ENCODE results near the gene APOA5.
"Not testable (repeated sequence)": the region's sequence is repeated elsewhere in the genome, so short reads cannot be mapped to it uniquely, and the experiment has no call there.

APOA5 gene

GRCh38 chr11:116807601-116808261, 16.1 kb upstream of the APOA5 start:
- TF ChIP-seq CTCF (IDR thresholded peaks at IDR 0.05; ENCODE audit: low read depth, low read length): no peak
- no peak for DNase-seq (ENCODE audit: low read depth in 2 of 2)
- no peak overlapping the region for H3K4me3 ChIP-seq (replicated peaks in 1 of 2; ENCODE audit: low read depth in 2 of 2, low read length in 2 of 2)

DNA sequence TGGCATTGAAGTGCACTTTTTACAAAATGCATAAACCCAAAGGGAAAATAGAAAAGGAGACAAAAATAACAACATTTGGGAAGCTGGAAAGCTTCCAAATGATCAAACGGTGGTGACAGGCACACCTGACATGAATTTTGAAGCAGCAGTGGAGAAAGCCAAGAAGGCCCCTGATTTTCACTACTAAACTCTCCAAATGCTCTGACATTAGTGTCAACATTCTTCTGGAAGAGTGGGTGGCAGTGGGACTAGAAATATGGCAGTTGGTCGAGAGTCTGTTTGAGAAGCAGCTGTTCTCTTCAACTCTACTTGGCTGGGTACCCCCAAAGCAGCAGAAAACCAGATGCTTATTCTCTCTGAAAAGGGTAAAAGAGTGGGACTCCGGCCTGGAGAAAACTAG, 12.3 kb upstream of the APOA5 start:
- no peak for DNase-seq (ENCODE audit: low read depth in 2 of 2)
- H3K4me3 ChIP-seq (replicated peaks in 1 of 2; ENCODE audit: low read depth in 2 of 2, low read length in 2 of 2): no peak overlapping the region
- TF ChIP-seq CTCF (IDR thresholded peaks at IDR 0.05; ENCODE audit: low read depth, low read length): no peak

DNA sequence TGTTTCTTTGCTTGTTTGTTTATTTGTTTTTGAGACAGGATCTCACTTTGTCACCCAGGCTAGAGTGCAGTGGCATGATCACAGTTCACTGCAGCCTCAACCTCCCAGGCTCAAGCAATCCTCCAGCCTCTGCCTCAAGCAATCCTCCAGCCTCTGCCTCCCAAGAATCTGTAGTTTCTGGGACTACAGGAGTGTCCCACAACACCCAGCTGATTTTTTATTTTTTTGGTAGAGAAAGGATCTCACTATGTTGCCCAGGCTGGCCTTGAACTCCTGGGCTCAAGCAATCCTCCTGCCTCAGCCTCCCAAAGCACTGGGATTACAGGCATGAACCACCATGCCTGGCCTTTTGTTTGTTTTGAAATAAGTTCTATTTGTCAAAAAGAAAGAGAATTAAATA, 10.0 kb upstream of the APOA5 start:
- DNase-seq (ENCODE audit: low read depth in 2 of 2); H3K4me3 ChIP-seq (replicated peaks in 1 of 2; ENCODE audit: low read depth in 2 of 2, low read length in 2 of 2): not testable (repeated sequence)

- no peak for TF ChIP-seq CTCF (IDR thresholded peaks at IDR 0.05; ENCODE audit: low read depth, low read length)
- H3K4me3 ChIP-seq (replicated peaks in 1 of 2; ENCODE audit: low read depth in 2 of 2, low read length in 2 of 2): no peak overlapping the region
- DNase-seq (ENCODE audit: low read depth in 2 of 2): no peak
These were observed 8.9 kb upstream of the APOA5 start for GRCh38 chr11:116800610-116801009.

DNA sequence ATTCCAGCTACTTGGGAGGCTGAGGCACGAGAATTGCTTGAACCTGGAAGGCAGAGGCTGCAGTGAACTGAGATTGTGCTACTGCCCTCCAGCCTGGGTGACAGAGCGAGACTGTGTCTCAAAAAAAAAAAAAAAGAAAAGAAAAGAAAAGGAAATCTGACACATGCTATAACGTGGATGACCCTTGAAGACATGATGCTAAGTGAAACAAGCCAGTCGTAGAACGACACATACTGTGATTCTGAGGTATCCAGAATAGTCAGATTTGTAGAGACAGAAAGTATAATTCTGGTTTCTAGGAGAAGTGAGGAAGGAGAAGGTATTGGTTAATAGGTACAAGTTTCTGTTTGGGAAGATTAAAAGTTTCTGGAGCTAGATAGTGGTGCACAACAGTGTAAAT, 6.7 kb upstream of the APOA5 start:
- TF ChIP-seq CTCF (IDR thresholded peaks at IDR 0.05; ENCODE audit: low read depth, low read length): no peak
- DNase-seq (ENCODE audit: low read depth in 2 of 2): no peak

DNA sequence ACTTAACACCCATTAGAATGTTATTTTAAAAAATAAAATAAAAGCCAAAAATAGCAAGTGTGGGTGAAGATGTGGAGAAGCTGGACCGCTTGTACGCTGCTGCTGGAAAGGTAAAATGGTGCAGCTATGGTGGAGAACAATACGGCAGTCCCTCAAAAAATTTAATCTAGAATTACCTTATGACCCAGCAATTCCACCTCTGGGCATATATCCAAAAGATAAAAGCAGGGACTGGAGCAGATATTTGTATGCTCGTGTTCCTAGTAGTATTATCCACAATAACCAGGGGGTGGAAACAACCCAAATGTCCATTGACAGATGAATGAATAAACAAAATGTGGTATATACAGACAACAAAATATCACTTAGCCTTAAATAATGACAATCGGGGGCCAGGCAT, 6.1 kb upstream of the APOA5 start:
- no peak overlapping the region for H3K4me3 ChIP-seq (replicated peaks in 1 of 2; ENCODE audit: low read depth in 2 of 2, low read length in 2 of 2)
- TF ChIP-seq CTCF (IDR thresholded peaks at IDR 0.05; ENCODE audit: low read depth, low read length): no peak
- DNase-seq (ENCODE audit: low read depth in 2 of 2): no peak

More for the DNA sequence above, 6.7 kb upstream of the APOA5 start:
- H3K4me3 ChIP-seq (replicated peaks in 1 of 2; ENCODE audit: low read depth in 2 of 2, low read length in 2 of 2): no peak overlapping the region

- no peak overlapping the region for H3K4me3 ChIP-seq (replicated peaks in 1 of 2; ENCODE audit: low read depth in 2 of 2, low read length in 2 of 2)
- DNase-seq (ENCODE audit: low read depth in 2 of 2): no peak
- no peak for TF ChIP-seq CTCF (IDR thresholded peaks at IDR 0.05; ENCODE audit: low read depth, low read length)
These were observed 4.9 kb upstream of the APOA5 start for GRCh38 chr11:116796548-116796947.
